Testis (tissue), 3 donors: ENCODE results near the gene MMP10. TPM values are rescaled to one million over a fixed set of nuclear protein-coding genes. Genes with fewer than 3 reads are reported as not detected.

Experiments
- DNase-seq: peaks from one replicate; pipeline ENCODE4 v3.0.0-alpha.2; 2019
- H3K27ac ChIP-seq, 2 donors: fragments of 200-600 bp; sonication (generic); one replicate each; pipeline ENCODE4 v1.5.1; 2019
- H3K27me3 ChIP-seq: fragments of 200-600 bp; sonication (generic); one replicate; pipeline ENCODE4 v1.5.1; 2019
- H3K36me3 ChIP-seq: fragments of 200-600 bp; sonication (generic); one replicate; pipeline ENCODE4 v1.5.1; 2017; ENCODE audit warnings: low read depth; ENCODE audit errors: missing control alignments
- H3K4me1 ChIP-seq: fragments of 200-600 bp; sonication (generic); one replicate; pipeline ENCODE4 v1.5.1; 2019
- H3K4me3 ChIP-seq, 2 donors: fragments of 200-600 bp; sonication (generic); one replicate each; pipeline ENCODE4 v1.5.1; 2017 to 2019
- H3K9me3 ChIP-seq: fragments of 200-600 bp; sonication (generic); one replicate; pipeline ENCODE4 v1.5.1; 2017
- POLR2A ChIP-seq: fragments of 450-650 bp; IDR thresholded peaks from one replicate; pipeline ENCODE4 v1.6.1; 2017; ENCODE audit warnings: antibody characterized with exemption, mild to moderate bottlenecking, moderate library complexity
- WGBS, 2 donors: methylation state at CpG; one replicate each; pipeline ENCODE4 v1.1.5; 2018; 5-methylcytosine and 5-hydroxymethylcytosine counted together
- intact Hi-C: fragments of 100-400 bp; cut with DNase I; formaldehyde crosslinking; loops from one replicate; pipeline ENCODE4 v1.15.1; 2023; ENCODE audit warnings: low total_unique reads
- polyA plus RNA-seq: library from polyadenylated mRNA; stranded (reverse); fragments of 350-450 nt; fragmentation: Illumina TruSeq; extraction: RNeasy Lipid Tissue Mini Kit (QIAGEN cat#74804); gene quantifications from one replicate; pipeline ENCODE4 v1.2.3, GENCODE V29; 2014; ENCODE audit warnings: low read depth, low replicate concordance; ENCODE audit not compliant: insufficient read depth
- total RNA-seq, 2 donors: library from RNA; depleted of rRNA; stranded (reverse); fragments of >200 nt; gene quantifications; one replicate each; pipeline ENCODE4 v1.2.3, GENCODE V29; 2016
- TF ChIP-seq, protein P1 (sequence below), 3 experiments: fragments of 450-650 bp in 2 of 3; fragments of 200-600 bp in 1 of 3; sonication (generic) in 1 of 3; IDR thresholded peaks; one replicate each; pipeline ENCODE4 v1.5.1; 2016 to 2019; ENCODE audit warnings: antibody characterized with exemption in 3 of 3, mild to moderate bottlenecking in 2 of 3, moderate library complexity in 1 of 3

The MMP10 gene
- total and polyA plus RNA-seq, 3 donors from 2014 or later: 0.19 to 1.1 (median 0.39) TPM

DNA sequence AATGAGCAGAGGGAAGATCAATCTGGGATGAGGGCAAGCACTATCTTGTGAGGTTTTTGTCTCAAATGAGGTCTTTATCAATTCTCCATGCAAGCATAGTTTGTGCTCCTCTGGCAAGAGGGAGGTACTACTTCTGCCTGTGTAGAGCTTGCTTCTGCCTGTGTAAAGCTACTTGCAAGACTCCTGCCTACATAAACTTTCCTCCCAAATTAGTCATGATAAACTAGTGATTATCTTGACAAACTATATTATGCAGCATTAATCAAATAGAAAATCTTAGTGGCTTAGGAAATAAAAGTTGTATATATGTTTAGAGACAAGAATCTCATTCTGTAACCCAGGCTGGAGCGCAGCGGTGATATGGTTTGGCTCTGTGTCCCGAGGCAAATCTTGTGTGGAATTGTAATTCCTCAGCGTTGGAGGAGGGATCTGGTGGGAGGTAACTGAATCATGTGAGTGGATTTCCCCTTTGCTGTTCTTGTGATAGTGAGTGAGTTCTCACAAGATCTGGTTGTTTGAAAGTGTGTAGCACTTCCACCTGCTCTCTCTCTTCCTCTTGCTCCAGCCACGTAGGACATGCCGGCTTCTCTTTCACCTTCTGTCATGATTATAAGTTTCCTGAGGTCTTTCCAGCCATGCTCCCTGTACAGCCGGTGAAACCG is 8.0 kb upstream of the MMP10 start:
- no peak overlapping the region for H3K27ac ChIP-seq
- no peaks in the 10 kb centered on the region for H3K4me1 ChIP-seq
- no peaks in the 10 kb centered on the region for H3K9me3 ChIP-seq
- WGBS, 2 donors: 76% methylated on average over 8 of the region's 8 CpGs
- H3K4me3 ChIP-seq: no peak overlapping the region
- TF ChIP-seq POLR2A: no peak
- TF ChIP-seq, protein P1, sequence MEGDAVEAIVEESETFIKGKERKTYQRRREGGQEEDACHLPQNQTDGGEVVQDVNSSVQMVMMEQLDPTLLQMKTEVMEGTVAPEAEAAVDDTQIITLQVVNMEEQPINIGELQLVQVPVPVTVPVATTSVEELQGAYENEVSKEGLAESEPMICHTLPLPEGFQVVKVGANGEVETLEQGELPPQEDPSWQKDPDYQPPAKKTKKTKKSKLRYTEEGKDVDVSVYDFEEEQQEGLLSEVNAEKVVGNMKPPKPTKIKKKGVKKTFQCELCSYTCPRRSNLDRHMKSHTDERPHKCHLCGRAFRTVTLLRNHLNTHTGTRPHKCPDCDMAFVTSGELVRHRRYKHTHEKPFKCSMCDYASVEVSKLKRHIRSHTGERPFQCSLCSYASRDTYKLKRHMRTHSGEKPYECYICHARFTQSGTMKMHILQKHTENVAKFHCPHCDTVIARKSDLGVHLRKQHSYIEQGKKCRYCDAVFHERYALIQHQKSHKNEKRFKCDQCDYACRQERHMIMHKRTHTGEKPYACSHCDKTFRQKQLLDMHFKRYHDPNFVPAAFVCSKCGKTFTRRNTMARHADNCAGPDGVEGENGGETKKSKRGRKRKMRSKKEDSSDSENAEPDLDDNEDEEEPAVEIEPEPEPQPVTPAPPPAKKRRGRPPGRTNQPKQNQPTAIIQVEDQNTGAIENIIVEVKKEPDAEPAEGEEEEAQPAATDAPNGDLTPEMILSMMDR (IDR thresholded peaks at IDR 0.05): no peak
- no peak for DNase-seq
- no peaks in the 10 kb centered on the region for H3K27me3 ChIP-seq
- H3K36me3 ChIP-seq: no peaks in the 10 kb centered on the region
- intact Hi-C loops: no loop called here

DNA sequence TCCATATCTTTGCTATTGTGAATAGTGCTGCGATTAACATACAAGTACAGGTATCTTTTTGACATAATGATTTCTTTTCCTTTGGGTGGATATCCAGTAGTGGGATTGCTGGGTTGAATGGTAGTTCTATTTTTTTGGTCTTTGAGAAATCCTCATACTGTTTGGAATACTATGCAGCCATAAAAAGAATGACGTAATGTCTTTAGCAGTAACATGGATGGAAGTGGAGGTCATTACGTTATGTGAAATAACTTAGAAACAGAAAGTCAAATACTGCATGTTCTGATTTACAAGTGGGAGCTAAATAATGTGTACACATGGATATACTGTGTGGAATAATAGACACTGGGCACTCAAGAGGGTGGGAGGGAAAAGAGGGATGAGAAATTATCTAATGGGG is 4.0 kb upstream of the MMP10 start:
- TF ChIP-seq, protein P1 (IDR thresholded peaks at IDR 0.05): no peak
- TF ChIP-seq POLR2A: no peak
- Histone ChIP-seq H3K27ac (no peak overlapping the region), H3K27me3 (no peaks in the 10 kb centered on the region), H3K9me3 (no peaks in the 10 kb centered on the region), H3K4me3 (no peak overlapping the region), H3K36me3 (no peaks in the 10 kb centered on the region), H3K4me1 (no peaks in the 10 kb centered on the region)
- intact Hi-C loops: no loop called here
- WGBS, 2 donors: 91% methylated on average over 3 of the region's 3 CpGs
- no peak for DNase-seq

DNA sequence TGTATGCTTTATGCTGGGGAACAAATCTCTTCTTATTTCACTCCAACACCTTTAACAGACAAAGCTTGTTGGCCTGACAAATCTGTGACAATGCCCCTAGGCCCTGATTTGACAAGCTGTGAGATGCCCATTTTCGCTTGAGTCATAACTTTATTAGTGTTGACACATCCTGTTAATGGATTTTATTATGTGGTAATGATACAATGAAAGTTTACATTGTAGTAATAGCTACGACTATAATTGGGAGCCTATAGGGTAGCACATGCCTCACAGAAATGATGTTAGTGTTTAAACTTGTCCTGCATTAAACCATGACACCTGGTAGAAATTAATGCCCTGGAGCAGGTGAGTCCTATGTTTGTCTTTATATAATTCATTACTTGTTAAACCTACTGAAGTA is 3.3 kb upstream of the MMP10 start:
- H3K4me3 ChIP-seq: no peak overlapping the region
- 87 to 90% methylated on average over 2 of the region's 2 CpGs for WGBS, 2 donors
- TF ChIP-seq POLR2A: no peak
- TF ChIP-seq, protein P1 (IDR thresholded peaks at IDR 0.05): no peak
- H3K36me3 ChIP-seq: no peaks in the 10 kb centered on the region
- no peaks in the 10 kb centered on the region for H3K4me1 ChIP-seq
- no peak for DNase-seq
- intact Hi-C loops: no loop called here
- no peaks in the 10 kb centered on the region for H3K27me3 ChIP-seq
- no peak overlapping the region for H3K27ac ChIP-seq
- H3K9me3 ChIP-seq: no peaks in the 10 kb centered on the region

DNA sequence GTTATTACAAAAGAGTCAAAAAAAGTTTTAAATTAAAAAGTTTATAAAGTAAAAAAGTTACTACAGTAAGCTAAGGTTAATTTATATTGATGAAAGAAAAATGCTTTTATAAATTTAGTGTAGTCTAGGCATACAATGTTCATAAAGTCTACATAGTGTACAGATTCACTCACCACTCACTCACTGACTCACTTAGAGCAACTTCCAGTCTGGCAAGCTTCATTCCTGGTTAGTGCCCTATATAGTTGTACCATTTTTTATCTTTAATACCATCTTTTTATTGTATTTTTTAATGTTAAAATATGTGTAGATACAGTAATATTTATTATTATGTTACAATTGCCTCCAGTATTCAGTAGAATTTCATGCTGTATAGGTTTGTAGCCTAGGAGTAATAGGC is 2.6 kb upstream of the MMP10 start:
- Histone ChIP-seq H3K36me3 (no peaks in the 10 kb centered on the region), H3K4me3 (no peak overlapping the region), H3K9me3 (no peaks in the 10 kb centered on the region), H3K27ac (no peak overlapping the region), H3K27me3 (no peaks in the 10 kb centered on the region), H3K4me1 (no peaks in the 10 kb centered on the region)
- no peak for TF ChIP-seq POLR2A
- TF ChIP-seq, protein P1 (IDR thresholded peaks at IDR 0.05): no peak
- DNase-seq: no peak
- intact Hi-C loops: no loop called here

DNA sequence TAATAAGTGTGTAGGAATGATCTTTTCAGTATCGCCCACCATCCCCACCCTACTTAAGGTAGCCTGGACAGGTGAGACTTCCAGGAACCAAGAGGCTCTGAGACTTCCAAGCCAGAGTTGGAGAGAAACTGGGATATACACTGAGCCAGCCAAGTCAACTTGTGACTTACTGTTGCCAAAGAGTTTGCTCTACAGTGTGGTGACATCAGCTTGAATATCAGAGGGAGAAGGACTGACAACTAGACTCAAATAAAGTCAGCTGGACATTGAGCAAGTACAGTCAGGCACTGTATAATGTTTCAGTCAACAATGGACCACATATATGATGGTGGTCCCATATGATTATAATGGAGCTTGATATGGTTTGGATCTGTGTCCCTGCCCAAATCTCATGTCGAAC is 1.2 kb upstream of the MMP10 start:
- Histone ChIP-seq H3K4me3 (no peak overlapping the region), H3K4me1 (no peaks in the 10 kb centered on the region), H3K27ac (no peak overlapping the region), H3K36me3 (no peaks in the 10 kb centered on the region), H3K9me3 (no peaks in the 10 kb centered on the region), H3K27me3 (no peaks in the 10 kb centered on the region)
- intact Hi-C loops: no loop called here
- DNase-seq: no peak
- TF ChIP-seq, protein P1 (IDR thresholded peaks at IDR 0.05): no peak
- TF ChIP-seq POLR2A: no peak
- WGBS, 2 donors: 94 to 97% methylated on average over 2 of the region's 2 CpGs
